Left colon (tissue), 2 donors: ENCODE data around the gene PHF20. TPM values are rescaled to one million over a fixed set of nuclear protein-coding genes. Genes with fewer than 3 reads are reported as not detected.
A peak's percentile ranks its signal among the peaks of the same experiment; 100 is the strongest.
"Not testable (repeated sequence)": the region's sequence is repeated elsewhere in the genome, so short reads cannot be mapped to it uniquely, and the experiment has no call there.

ENCODE experiments used
- ATAC-seq: fragments of 200-7000 bp; cut with Tn5 transposase; one replicate; pipeline ENCODE4 v1.9.1; 2020; ENCODE audit warnings: mild to moderate bottlenecking, moderate library complexity
- DNase-seq, 2 donors: peaks; one replicate each; pipeline ENCODE4 v3.0.0-alpha.2; 2020
- intact Hi-C, 2 donors: fragments of 100-400 bp; cut with DNase I in 1 of 2; cut with micrococcal nuclease in 1 of 2; formaldehyde crosslinking; loops; one replicate each; pipeline versions ENCODE4 v1.11.2 to v1.14.0; 2022; cut with DNase I, micrococcal nuclease
- total RNA-seq, 2 donors: library from RNA; stranded (reverse); fragmentation: NEBNext Ultra II Directional; extraction: Animal tissue kit (Norgen Biotek cat#: 25700); gene quantifications; one replicate each; pipeline ENCODE4 v1.2.1, GENCODE V29; 2021
- donor health status: DM: no; HTN: no; CAD: no.
- donor health status: DM: yes; HTN: yes; CAD: no.

Gene PHF20
- total RNA-seq, 2 donors from 2014 or later = 21.9 to 25.4 TPM

- no peak for DNase-seq
- ATAC-seq = no peak
- intact Hi-C loops = no loop called here
Measured at GRCh38 chr20:35737865-35738333, 33.9 kb upstream of the PHF20 start.

GRCh38 chr20:35738410-35739179 lies 33.2 kb upstream of the PHF20 start:
- DNase-seq (no peak), ATAC-seq (no peak)
- intact Hi-C loops = no loop called here

- no peak for ATAC-seq
- intact Hi-C loops = loop anchor here in 1 of 2 donors (5.0 kb wide), 1 partner anchor 143 kb away; no protein-coding TSS in a partner anchor
- DNase-seq = no peak
Measured at GRCh38 chr20:35739294-35740163, 32.3 kb upstream of the PHF20 start.

- intact Hi-C loops = loop anchor here in 1 of 2 donors (5.0 kb wide), 1 partner anchor 140 kb away; no protein-coding TSS in a partner anchor
- ATAC-seq = peak; percentile 87
- peak; percentile 99 to 100 for DNase-seq
Measured at GRCh38 chr20:35741892-35742740, 29.7 kb upstream of the PHF20 start, which contains the start of gene RBM39. TSS of gene RBM39 (minus strand) at chr20:35742260. CDS start at chr20:35740874, 1,386 bp downstream.

GRCh38 chr20:35742741-35743523 lies 28.9 kb upstream of the PHF20 start:
- ATAC-seq = peak; percentile 25
- no peak for DNase-seq
- intact Hi-C loops = loop anchor here in 1 of 2 donors (5.0 kb wide), 1 partner anchor 139 kb away; no protein-coding TSS in a partner anchor

GRCh38 chr20:35743693-35744491 lies 27.9 kb upstream of the PHF20 start:
- peak in 1 of 2 donors; percentile 44 for DNase-seq

DNA sequence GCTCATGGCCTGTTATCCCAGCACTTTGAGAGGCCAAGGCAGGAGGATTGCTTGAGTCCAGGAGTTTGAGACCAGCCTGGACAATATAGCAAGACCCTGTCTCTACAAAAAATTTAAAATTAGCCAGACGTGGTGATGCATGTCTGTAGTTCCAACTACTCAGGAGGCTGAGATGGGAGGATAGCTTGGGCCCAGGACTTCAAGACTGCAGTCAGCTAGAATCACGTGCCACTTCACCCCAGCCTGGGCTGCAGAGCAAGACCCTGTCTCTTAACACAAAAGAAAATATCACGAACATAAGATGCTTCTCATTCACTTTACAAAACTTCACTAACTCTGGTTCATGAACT lies 27.3 kb upstream of the PHF20 start:
- intact Hi-C loops = loop anchor here in 1 of 2 donors (5.0 kb wide), 1 partner anchor 138 kb away; no protein-coding TSS in a partner anchor
- not testable (repeated sequence) for DNase-seq, ATAC-seq

More at GRCh38 chr20:35743693-35744491, 27.9 kb upstream of the PHF20 start:
- intact Hi-C loops = loop anchor here in 1 of 2 donors (5.0 kb wide), 1 partner anchor 138 kb away; no protein-coding TSS in a partner anchor
- no peak for ATAC-seq

- no peak for ATAC-seq
- DNase-seq = no peak
- intact Hi-C loops = no loop called here
Measured at GRCh38 chr20:35750611-35751010, 21.2 kb upstream of the PHF20 start.

GRCh38 chr20:35756404-35756803 lies 15.4 kb upstream of the PHF20 start:
- intact Hi-C loops = no loop called here
- no peak for DNase-seq
- ATAC-seq = no peak

- intact Hi-C loops = no loop called here
- DNase-seq (no peak), ATAC-seq (no peak)
Measured at GRCh38 chr20:35757098-35757705, 14.6 kb upstream of the PHF20 start.

- not testable (repeated sequence) for DNase-seq, ATAC-seq
Measured at GRCh38 chr20:35761548-35761947, 10.3 kb upstream of the PHF20 start.

GRCh38 chr20:35762461-35762860 lies 9.4 kb upstream of the PHF20 start:
- intact Hi-C loops = no loop called here
- ATAC-seq = no peak
- DNase-seq = no peak

More at GRCh38 chr20:35761548-35761947, 10.3 kb upstream of the PHF20 start:
- intact Hi-C loops = not testable (repeated sequence)

DNA sequence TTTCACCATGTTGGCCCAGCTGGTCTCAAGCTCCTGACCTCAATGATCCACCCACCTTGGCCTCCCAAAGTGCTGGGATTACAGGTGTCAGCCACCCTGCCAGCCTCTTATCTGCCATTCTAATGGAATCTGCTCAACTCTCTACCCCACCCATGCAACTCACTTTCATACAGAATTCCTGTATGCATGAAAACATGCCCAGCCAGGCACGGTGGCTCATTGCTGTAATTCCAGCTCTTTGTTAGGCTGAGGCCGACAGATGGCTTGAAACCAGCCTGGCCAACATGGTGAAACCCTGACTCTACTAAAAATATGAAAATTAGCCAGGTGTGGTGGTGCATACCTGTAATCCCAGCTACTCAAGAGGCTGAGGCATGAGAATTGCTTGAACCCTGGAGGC lies 6.9 kb upstream of the PHF20 start:
- intact Hi-C loops, ATAC-seq, DNase-seq: not testable (repeated sequence)

- intact Hi-C loops = no loop called here
- ATAC-seq (no peak), DNase-seq (no peak)
Measured at GRCh38 chr20:35766843-35767242, 5.0 kb upstream of the PHF20 start.

DNA sequence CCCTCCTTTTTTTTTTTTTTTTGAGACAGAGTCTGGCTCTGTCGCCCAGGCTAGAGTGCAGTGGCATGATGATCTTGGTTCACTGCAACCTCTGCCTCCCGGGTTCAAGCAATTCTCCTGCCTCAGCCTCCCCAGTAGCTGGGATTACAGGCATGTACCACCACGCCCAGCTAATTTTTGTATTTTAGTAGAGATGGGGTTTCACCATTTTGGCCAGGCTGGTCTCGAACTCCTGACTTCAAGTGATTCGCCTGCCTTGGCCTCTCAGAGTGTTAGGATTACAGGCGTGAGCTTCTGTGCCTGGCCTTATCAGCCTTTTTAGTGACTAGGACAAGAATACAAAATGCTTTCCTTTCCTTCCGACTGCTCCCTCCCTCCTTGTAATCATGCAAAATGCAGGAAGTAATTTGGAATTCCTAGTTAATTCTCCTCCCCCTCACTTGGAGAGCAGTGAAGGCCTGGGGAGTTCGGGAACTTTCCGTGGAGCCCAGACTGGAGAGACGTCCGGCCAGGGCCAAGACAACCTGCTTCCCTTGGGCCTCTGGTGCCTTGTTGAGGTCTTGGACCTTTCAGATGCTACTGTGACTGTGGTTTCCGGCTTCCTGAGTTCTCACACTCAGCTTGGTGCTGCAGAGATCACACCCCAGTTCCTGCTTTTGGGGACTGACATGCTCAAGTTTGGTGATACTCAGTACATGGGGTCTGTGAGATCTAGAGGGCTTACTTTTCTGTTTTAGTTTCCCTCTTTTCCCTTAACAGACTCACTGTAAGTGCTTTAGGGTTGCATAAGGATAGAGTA lies 3.9 kb upstream of the PHF20 start:
- peak; percentile 54 to 67 for DNase-seq
- no peak for ATAC-seq
- intact Hi-C loops = no loop called here
